AG08396 (cell line): ENCODE data around the gene XIRP2.

ENCODE experiments used
- DNase-seq: peaks from one replicate; pipeline ENCODE4 v3.0.0; 2012; ENCODE audit warnings: low spot score, mixed read lengths

XIRP2 gene

GRCh38 chr2:166888180-166888579 is at the start of gene XIRP2:
TSS of gene XIRP2 (plus strand) at chr2:166888480. CDS start at chr2:166903483, 15,003 bp downstream.
- DNase-seq, result no peak

- DNase-seq, result no peak
Observed at GRCh38 chr2:166841152-166841551, 47.1 kb upstream of the XIRP2 start.

- DNase-seq, result no peak
Observed at GRCh38 chr2:166841679-166842078, 46.6 kb upstream of the XIRP2 start.

- DNase-seq, result no peak
Observed at GRCh38 chr2:166844111-166844510, 44.2 kb upstream of the XIRP2 start.

GRCh38 chr2:166862468-166863132 is 25.7 kb upstream of the XIRP2 start:
- no peak for DNase-seq

- DNase-seq, result no peak
Observed at GRCh38 chr2:166867874-166868514, 20.3 kb upstream of the XIRP2 start.

GRCh38 chr2:166870346-166870745 is 17.9 kb upstream of the XIRP2 start:
- DNase-seq, result no peak

- no peak for DNase-seq
Observed at GRCh38 chr2:166881177-166881576, 7.1 kb upstream of the XIRP2 start.

- no peak for DNase-seq
Observed at GRCh38 chr2:166882851-166883250, 5.4 kb upstream of the XIRP2 start.

- DNase-seq, result no peak
Observed at GRCh38 chr2:166891727-166892126, 3.4 kb downstream of the XIRP2 start.

- DNase-seq, result no peak
Observed at GRCh38 chr2:166892397-166892796, 4.1 kb downstream of the XIRP2 start.

GRCh38 chr2:166895243-166895642 is 7.0 kb downstream of the XIRP2 start:
- DNase-seq, result no peak

- DNase-seq, result no peak
Observed at GRCh38 chr2:166897666-166898065, 9.4 kb downstream of the XIRP2 start.

GRCh38 chr2:166899676-166900075 is 11.4 kb downstream of the XIRP2 start:
- DNase-seq, result no peak

GRCh38 chr2:166900700-166901099 is 12.4 kb downstream of the XIRP2 start:
- peak; percentile 2 for DNase-seq

- no peak for DNase-seq
Observed at GRCh38 chr2:166901336-166901735, 13.1 kb downstream of the XIRP2 start.

GRCh38 chr2:166916987-166917386 is 28.7 kb downstream of the XIRP2 start:
- no peak for DNase-seq

- DNase-seq, result no peak
Observed at GRCh38 chr2:166917415-166917814, 29.1 kb downstream of the XIRP2 start.

- no peak for DNase-seq
Observed at GRCh38 chr2:166921261-166921896, 33.1 kb downstream of the XIRP2 start.

- no peak for DNase-seq
Observed at GRCh38 chr2:166924967-166925366, 36.7 kb downstream of the XIRP2 start.

- no peak for DNase-seq
Observed at GRCh38 chr2:166926657-166927056, 38.4 kb downstream of the XIRP2 start.

GRCh38 chr2:166932032-166932431 is 43.8 kb downstream of the XIRP2 start:
- no peak for DNase-seq

- no peak for DNase-seq
Observed at GRCh38 chr2:166934817-166935216, 46.5 kb downstream of the XIRP2 start.
